GM23338 (cell line): ENCODE results near the gene MGLL. TPM values are rescaled to one million over a fixed set of nuclear protein-coding genes. Genes with fewer than 3 reads are reported as not detected.

ENCODE experiments used
- ATAC-seq: fragments of 200-7000 bp; cut with Tn5 transposase; 3 replicates; pipeline ENCODE4 v1.9.1; 2020
- DNase-seq: peaks from one replicate; pipeline ENCODE4 v3.0.0-alpha.2; 2015; ENCODE audit warnings: low spot score
- H2AFZ ChIP-seq: fragments of 200-600 bp; sonication (generic); 2 replicates; pipeline ENCODE4 v1.8.0; 2016; ENCODE audit warnings: antibody characterized with exemption, mild to moderate bottlenecking, moderate library complexity
- H3F3A ChIP-seq: fragments of 200-600 bp; sonication (generic); replicated peaks from 2 replicates; pipeline ENCODE4 v1.8.0; 2017; ENCODE audit warnings: antibody characterized with exemption, mixed run types, low read depth
- H3K27ac ChIP-seq: fragments of 200-600 bp; sonication (generic); 2 replicates; pipeline ENCODE4 v1.6.1; 2016; ENCODE audit warnings: low read depth
- H3K27me3 ChIP-seq: fragments of 200-600 bp; sonication (generic); 2 replicates; pipeline ENCODE4 v1.8.0; 2016; ENCODE audit warnings: mild to moderate bottlenecking, mixed run types, moderate library complexity; ENCODE audit not compliant: insufficient read depth
- H3K36me3 ChIP-seq: fragments of 200-600 bp; sonication (generic); 2 replicates; pipeline ENCODE4 v1.8.0; 2016; ENCODE audit warnings: mild to moderate bottlenecking; ENCODE audit not compliant: insufficient read depth
- H3K4me1 ChIP-seq: fragments of 200-600 bp; sonication (generic); 2 replicates; pipeline ENCODE4 v1.8.0; 2016; ENCODE audit warnings: mild to moderate bottlenecking, moderate library complexity; ENCODE audit not compliant: insufficient read depth
- H3K4me2 ChIP-seq: fragments of 200-600 bp; sonication (generic); 2 replicates; pipeline ENCODE4 v1.7.1; 2017; ENCODE audit warnings: mixed run types
- H3K4me3 ChIP-seq: fragments of 200-600 bp; sonication (generic); 2 replicates; pipeline ENCODE4 v1.6.1; 2016; ENCODE audit warnings: mixed run types
- H3K79me2 ChIP-seq: fragments of 200-600 bp; sonication (generic); replicated peaks from 2 replicates; pipeline ENCODE4 v1.8.0; 2017; ENCODE audit warnings: mild to moderate bottlenecking; ENCODE audit not compliant: insufficient read depth
- H3K9me2 ChIP-seq: fragments of 200-600 bp; sonication (generic); 2 replicates; pipeline ENCODE4 v1.8.0; 2017; ENCODE audit not compliant: insufficient read depth
- H4K20me1 ChIP-seq: fragments of 200-600 bp; sonication (generic); replicated peaks from 2 replicates; pipeline ENCODE4 v1.8.0; 2017; ENCODE audit warnings: mild to moderate bottlenecking; ENCODE audit not compliant: insufficient read depth
- H3K27ac Mint-ChIP-seq: 2 replicates; pipeline ENCODE4 v1.8.0; 2020; ENCODE audit warnings: inconsistent platforms, mild to moderate bottlenecking, moderate library complexity, mixed read lengths
- H3K27me3 Mint-ChIP-seq: 3 replicates; pipeline ENCODE4 v1.8.0; 2022; ENCODE audit warnings: low read depth, mild to moderate bottlenecking, moderate library complexity, mixed read lengths, inconsistent platforms; ENCODE audit not compliant: insufficient read depth, poor library complexity
- H3K36me3 Mint-ChIP-seq: 3 replicates; pipeline ENCODE4 v1.8.0; 2021; ENCODE audit warnings: low read depth, mild to moderate bottlenecking, inconsistent platforms, moderate library complexity, mixed read lengths
- H3K4me1 Mint-ChIP-seq: 3 replicates; pipeline ENCODE4 v1.8.0; 2020; ENCODE audit warnings: mild to moderate bottlenecking, inconsistent platforms, mixed read lengths
- H3K4me3 Mint-ChIP-seq: 3 replicates; pipeline ENCODE4 v1.8.0; 2021; ENCODE audit warnings: moderate library complexity, mild to moderate bottlenecking, inconsistent platforms, mixed read lengths
- H3K9me3 Mint-ChIP-seq: 3 replicates; pipeline ENCODE4 v1.8.0; 2020; ENCODE audit warnings: moderate library complexity, mild to moderate bottlenecking, inconsistent platforms, mixed read lengths
- CREB1 ChIP-seq: fragments of 250-450 bp; sonication (Bioruptor Pico); IDR thresholded peaks from 2 replicates; pipeline ENCODE4 v1.5.0; 2020; ENCODE audit warnings: low read depth, mild to moderate bottlenecking, moderate library complexity
- ETS1 ChIP-seq: IDR thresholded peaks from 2 replicates; pipeline ENCODE4 v1.6.1; 2016; ENCODE audit warnings: antibody characterized with exemption
- EZH2 ChIP-seq: fragments of 200-600 bp; sonication (generic); IDR thresholded peaks from one replicate; pipeline ENCODE4 v1.8.0; 2017; ENCODE audit warnings: antibody characterized with exemption, mild to moderate bottlenecking, low read depth; ENCODE audit not compliant: unreplicated experiment
- ZNF114 ChIP-seq: fragments of 250-450 bp; sonication (Bioruptor Pico); IDR thresholded peaks from 2 replicates; pipeline ENCODE4 v1.5.0; 2020; ENCODE audit warnings: mild to moderate bottlenecking, moderate library complexity
- ZNF462 ChIP-seq: fragments of 250-450 bp; sonication (Bioruptor Pico); IDR thresholded peaks from 2 replicates; pipeline ENCODE4 v1.5.0; 2020; ENCODE audit warnings: mild to moderate bottlenecking, moderate library complexity
- polyA plus RNA-seq: library from polyadenylated mRNA; unstranded; fragments of >200 nt; fragmentation: Nextera tagmentation; extraction: Ambion mirVana; gene quantifications from 2 replicates; pipeline ENCODE4 v1.2.1, GENCODE V29; 2016
- total RNA-seq: library from RNA; depleted of rRNA; stranded (reverse); fragments of >200 nt; shearing (Covaris generic); gene quantifications from 2 replicates; pipeline ENCODE4 v1.2.3, GENCODE V29; 2014

The MGLL gene
- total and polyA plus RNA-seq, 2 experiments from 2014 or later, result 0.71 to 0.83 TPM

GRCh38 chr3:127740136-127740915 is 82.0 kb downstream of the MGLL start:
- Mint-ChIP-seq H3K27me3 (peaks cover 4% of the 10 kb centered on the region), H3K4me3 (no peak overlapping the region), H3K36me3 (no peaks in the 10 kb centered on the region), H3K27ac (no peak overlapping the region), H3K9me3 (no peaks in the 10 kb centered on the region), H3K4me1 (peaks cover 9% of the 10 kb centered on the region)
- Histone ChIP-seq H3K9me2 (no peaks in the 10 kb centered on the region), H3K79me2 (no peaks in the 10 kb centered on the region), H3K36me3 (no peaks in the 10 kb centered on the region), H3K4me3 (no peak overlapping the region), H3K4me2 (no peak overlapping the region), H2AFZ (no peak overlapping the region), H3K27ac (no peak overlapping the region), H3K4me1 (peaks cover 7% of the 10 kb centered on the region; the same call in 1 of the 2 replicates), H3K27me3 (no peaks in the 10 kb centered on the region), H3F3A (no peaks in the 10 kb centered on the region), H4K20me1 (no peaks in the 10 kb centered on the region)
- no peak for DNase-seq
- no peak for ATAC-seq
- TF ChIP-seq ETS1 (no peak), ZNF114 (CRISPR knock-in tag) (no peak), ZNF462 (CRISPR knock-in tag) (no peak), EZH2 (no peak), CREB1 (CRISPR knock-in tag) (no peak)
